ENCODE measurements around the gene C1QTNF9.
"Not testable (repeated sequence)": the region's sequence is repeated elsewhere in the genome, so short reads cannot be mapped to it uniquely, and the experiment has no call there.

The C1QTNF9 gene

DNA sequence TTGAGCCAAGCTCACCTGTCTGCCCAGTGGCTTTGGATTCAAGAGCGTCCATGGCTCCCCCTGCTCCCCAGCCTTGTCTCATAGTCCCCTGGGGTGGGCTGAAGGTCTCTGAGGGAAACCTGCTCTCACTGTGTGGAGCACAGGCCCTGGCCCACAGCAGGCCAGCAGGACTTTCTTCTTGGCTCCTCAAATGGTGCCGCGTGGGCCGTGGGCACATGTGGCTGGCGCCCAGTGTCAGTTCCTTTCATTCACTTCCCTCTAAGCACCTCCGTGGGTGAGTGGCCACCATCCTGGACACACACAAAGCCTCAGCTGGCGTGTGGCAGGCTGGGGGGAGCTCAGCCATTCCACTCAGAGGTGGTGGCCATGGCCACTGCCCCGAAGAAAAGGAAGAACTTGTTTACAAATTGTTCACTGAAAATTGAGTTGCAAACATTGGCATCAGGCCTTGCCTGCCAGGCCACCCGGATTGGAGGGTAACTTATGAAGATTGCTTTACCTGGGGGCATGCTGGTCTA is 53.1 kb downstream of the C1QTNF9 start:
- no peak for DNase-seq (ENCODE audit: low spot score)

DNA sequence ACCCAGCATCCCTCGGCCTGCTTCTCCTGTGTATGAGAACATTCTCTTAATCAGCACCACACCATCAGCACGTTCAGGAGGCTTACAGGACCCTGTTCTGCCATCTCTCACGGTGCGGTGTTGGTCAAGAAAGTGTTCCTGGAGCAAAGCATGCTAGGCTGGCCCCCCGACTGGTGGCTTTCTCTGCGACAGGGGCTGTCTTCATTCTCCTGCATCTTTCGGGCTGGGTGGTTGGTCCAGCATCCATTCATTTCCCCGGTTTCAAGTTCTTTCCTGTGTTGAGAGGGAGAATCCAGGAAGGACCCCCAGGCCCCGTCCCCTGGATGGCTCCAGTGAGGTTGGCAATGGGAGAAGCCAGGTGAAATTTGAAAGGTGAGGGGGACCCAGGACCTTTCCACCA is 55.8 kb downstream of the C1QTNF9 start:
- no peak for DNase-seq (ENCODE audit: low spot score)

DNA sequence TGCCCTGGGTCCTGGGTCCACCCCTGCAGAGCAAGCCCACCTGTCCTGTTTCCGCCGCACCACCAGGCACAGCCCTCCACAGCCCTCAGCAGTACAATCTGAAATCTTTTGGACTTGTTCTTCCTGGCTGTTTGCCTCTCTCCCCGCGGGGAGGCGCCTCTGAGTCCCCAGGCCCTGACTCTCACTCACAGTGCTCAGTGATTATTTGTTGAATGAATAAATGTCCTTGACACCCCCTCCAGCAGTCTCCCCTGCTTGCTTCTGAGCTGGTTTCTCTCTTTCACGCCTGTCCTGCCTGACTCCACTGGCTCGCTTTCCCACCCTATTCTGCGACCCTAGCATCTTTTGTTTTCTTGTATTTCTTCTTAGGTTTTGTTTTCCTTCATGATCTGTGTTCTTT is 56.9 kb downstream of the C1QTNF9 start:
- DNase-seq (ENCODE audit: low spot score): not testable (repeated sequence)

DNA sequence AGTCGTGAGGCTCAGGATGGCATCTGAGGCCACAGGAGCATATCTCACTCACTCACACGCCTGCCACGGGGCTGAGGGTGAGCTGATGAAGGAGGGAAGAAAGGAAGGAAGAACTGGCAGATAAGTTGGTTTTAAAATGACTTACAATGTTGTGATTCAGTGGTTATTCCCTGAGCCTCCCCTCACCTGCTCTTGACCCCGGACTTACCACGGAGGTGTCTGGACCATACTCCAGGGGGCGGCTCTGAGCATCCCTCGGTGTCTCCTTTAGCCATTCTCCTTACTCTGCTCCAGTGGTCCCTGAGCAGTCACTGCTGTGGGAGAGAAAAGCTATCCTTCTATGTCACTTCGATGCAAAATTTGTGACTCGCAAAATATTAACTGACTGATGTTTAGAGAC is 61.9 kb downstream of the C1QTNF9 start:
- DNase-seq (ENCODE audit: low spot score): not testable (repeated sequence)

All from LoVo (cell line).